Kidney (tissue), 14 donors: ENCODE measurements around the gene SLAMF9. TPM values are rescaled to one million over a fixed set of nuclear protein-coding genes. Genes with fewer than 3 reads are reported as not detected.
A peak's percentile ranks its signal among the peaks of the same experiment; 100 is the strongest.

Source experiments
- DNase-seq, 5 donors: peaks; one replicate each; pipeline ENCODE4 v3.0.0-alpha.2; 2013 to 2020
- FAIRE-seq: peaks from 2 replicates; lab custom pipeline; 2012; peaks lifted over from hg19 to GRCh38; lab: Jason Lieb, UNC
- H3K27ac ChIP-seq, 2 donors: one replicate each; pipeline ENCODE4 v1.7.0; 2013; ENCODE audit warnings: low read depth in 2 of 2, low read length in 2 of 2, inconsistent platforms in 1 of 2
- H3K27me3 ChIP-seq: one replicate; pipeline ENCODE4 v1.7.1; 2013; ENCODE audit warnings: low read length, inconsistent platforms; ENCODE audit not compliant: control insufficient read depth, insufficient read depth
- H3K36me3 ChIP-seq, 3 donors: one replicate each; pipeline versions ENCODE4 v1.7.0 to v1.7.1; 2013; ENCODE audit warnings: low read length in 3 of 3, control low read depth in 1 of 3, inconsistent platforms in 1 of 3; ENCODE audit not compliant: insufficient read depth in 3 of 3, control insufficient read depth in 2 of 3
- H3K4me1 ChIP-seq, 3 donors: one replicate each; pipeline versions ENCODE4 v1.7.0 to v1.7.1; 2013; ENCODE audit warnings: low read length in 3 of 3, inconsistent platforms in 1 of 3, low read depth in 1 of 3; ENCODE audit not compliant: control insufficient read depth in 2 of 3, insufficient read depth in 2 of 3
- H3K4me3 ChIP-seq, 3 donors: one replicate each; pipeline versions ENCODE4 v1.7.0 to v1.8.1; 2013; ENCODE audit warnings: low read length in 3 of 3, control low read depth in 1 of 3, inconsistent platforms in 1 of 3
- H3K9ac ChIP-seq, 3 donors: one replicate each; pipeline versions ENCODE4 v1.7.0 to v1.7.1; 2013; ENCODE audit warnings: low read length in 3 of 3, control low read depth in 1 of 3, inconsistent platforms in 1 of 3
- H3K9me3 ChIP-seq, 3 donors: one replicate each; pipeline versions ENCODE4 v1.7.0 to v1.7.1; 2013; ENCODE audit warnings: low read length in 3 of 3, control low read depth in 1 of 3, inconsistent platforms in 1 of 3; ENCODE audit not compliant: control insufficient read depth in 2 of 3, insufficient read depth in 1 of 3
- CTCF ChIP-seq: IDR thresholded peaks from 3 replicates; pipeline ENCODE4 v1.5.1; 2012; ENCODE audit warnings: mild to moderate bottlenecking, moderate library complexity, borderline replicate concordance; ENCODE audit not compliant: insufficient read depth; ENCODE audit errors: extremely low read depth
- intact Hi-C: fragments of 100-400 bp; cut with DNase I; formaldehyde crosslinking; loops from one replicate; pipeline ENCODE4 v1.11.1; 2022
- polyA plus RNA-seq: library from polyadenylated mRNA; stranded (reverse); fragments of 350-450 nt; fragmentation: Illumina TruSeq; extraction: RNeasy Lipid Tissue Mini Kit (QIAGEN cat#74804); gene quantifications from one replicate; pipeline ENCODE4 v1.2.3, GENCODE V29; 2014; ENCODE audit warnings: low read depth, low replicate concordance; ENCODE audit not compliant: insufficient read depth
- total RNA-seq: library from RNA; stranded (reverse); fragmentation: NEBNext Ultra II Directional; extraction: Animal tissue kit (Norgen Biotek cat#: 25700); gene quantifications from one replicate; pipeline ENCODE4 v1.2.1, GENCODE V29; 2021
- donor health status: control.
- donor health status: control.
- donor health status: control.
- donor health status: control.
- donor health status: control.
- donor health status: DM: yes; HTN: yes; CAD: no.
- donor health status: Normal renal cell carcinoma (clear cell type).

SLAMF9 gene
- total and polyA plus RNA-seq, 2 donors from 2014 or later = not detected

GRCh38 chr1:159924791-159925718, 29.0 kb downstream of the SLAMF9 start, which contains the start of gene TAGLN2:
TSS of gene TAGLN2 (minus strand) at chr1:159925507. CDS start at chr1:159920509, 4,998 bp downstream.
- DNase-seq = peak; percentile 91 to 97 (median 94)
- H3K27me3 ChIP-seq = no peaks in the 10 kb centered on the region
- peak within 1 kb of the TSS; percentile 83 to 97 (median 93) for H3K4me3 ChIP-seq
- H3K4me1 ChIP-seq = peaks cover 2 to 25% (median 9%) of the 10 kb centered on the region in 3 donors
- H3K36me3 ChIP-seq = peaks cover 0 to 4% (median under 1%) of the 10 kb centered on the region in 3 donors
- H3K27ac ChIP-seq = peak within 1 kb of the TSS; percentile 95 to 98
- peak; percentile 1 for TF ChIP-seq CTCF
- H3K9ac ChIP-seq = peak within 1 kb of the TSS; percentile 70 to 99 (median 91)
- no peak for FAIRE-seq
- intact Hi-C loops = no loop called here
- no peaks in the 10 kb centered on the region for H3K9me3 ChIP-seq

- Histone ChIP-seq H3K36me3 (peaks cover 0 to 9% (median 9%) of the 10 kb centered on the region in 3 donors), H3K27ac (peak overlapping the region; percentile 95 to 98), H3K9ac (peak overlapping the region; percentile 42 to 99 (median 83)), H3K4me3 (peak overlapping the region; percentile 83 to 97 (median 93)), H3K27me3 (no peaks in the 10 kb centered on the region), H3K9me3 (no peaks in the 10 kb centered on the region), H3K4me1 (peaks cover 2 to 25% (median 9%) of the 10 kb centered on the region in 3 donors)
- peak; percentile 49 to 98 (median 82) for DNase-seq
- no peak for FAIRE-seq
- no peak for TF ChIP-seq CTCF
- intact Hi-C loops = no loop called here
Measured at GRCh38 chr1:159924025-159924790, 29.8 kb downstream of the SLAMF9 start.

GRCh38 chr1:159923203-159924024, 30.6 kb downstream of the SLAMF9 start:
- H3K4me1 ChIP-seq = peaks cover 2 to 25% (median 9%) of the 10 kb centered on the region in 3 donors
- TF ChIP-seq CTCF = no peak
- H3K27ac ChIP-seq = peak overlapping the region; percentile 95 to 98
- peak; percentile 91 to 95 (median 92) for DNase-seq
- FAIRE-seq = no peak
- no peaks in the 10 kb centered on the region for H3K9me3 ChIP-seq
- peak overlapping the region; percentile 64 to 97 (median 76) for H3K4me3 ChIP-seq
- no peaks in the 10 kb centered on the region for H3K27me3 ChIP-seq
- peaks cover 0 to 17% (median 14%) of the 10 kb centered on the region in 3 donors for H3K36me3 ChIP-seq
- H3K9ac ChIP-seq = peak overlapping the region; percentile 42 to 99 (median 83)
- intact Hi-C loops = no loop called here
